ENCODE results near the gene CRYBG1.

CRYBG1 gene

GRCh38 chr6:106533054-106533453 is 172.5 kb downstream of the CRYBG1 start:
- no peak for TF ChIP-seq POLR2A (IDR thresholded peaks at IDR 0.05; ENCODE audit: low read depth, low read length)
- no peak for TF ChIP-seq POLR2AphosphoS5 (IDR thresholded peaks at IDR 0.05; ENCODE audit: low read depth, low read length)
- no peak for TF ChIP-seq PAX5 (IDR thresholded peaks at IDR 0.05; ENCODE audit: insufficient read depth, low read length, severe bottlenecking)
- TF ChIP-seq SPI1 (IDR thresholded peaks at IDR 0.05; ENCODE audit: low read depth, low read length) = no peak
- TF ChIP-seq TAF1 (IDR thresholded peaks at IDR 0.05; ENCODE audit: low read depth, low read length) = no peak
- TF ChIP-seq POU2F2 (IDR thresholded peaks at IDR 0.05; ENCODE audit: low read depth, low read length) = no peak
- no peak for FAIRE-seq
- DNase-seq (ENCODE audit: insufficient read length, low spot score) = no peak

GRCh38 chr6:106534004-106534403 is 173.5 kb downstream of the CRYBG1 start:
- no peak for DNase-seq (ENCODE audit: insufficient read length, low spot score)

GRCh38 chr6:106534564-106534982 is 174.1 kb downstream of the CRYBG1 start:
- TF ChIP-seq SPI1 (IDR thresholded peaks at IDR 0.05; ENCODE audit: low read depth, low read length) = no peak
- no peak for TF ChIP-seq PAX5 (IDR thresholded peaks at IDR 0.05; ENCODE audit: insufficient read depth, low read length, severe bottlenecking)
- TF ChIP-seq POU2F2 (IDR thresholded peaks at IDR 0.05; ENCODE audit: low read depth, low read length) = no peak
- TF ChIP-seq POLR2A (IDR thresholded peaks at IDR 0.05; ENCODE audit: low read depth, low read length) = no peak
- no peak for TF ChIP-seq TAF1 (IDR thresholded peaks at IDR 0.05; ENCODE audit: low read depth, low read length)
- TF ChIP-seq POLR2AphosphoS5 (IDR thresholded peaks at IDR 0.05; ENCODE audit: low read depth, low read length) = no peak
- DNase-seq (ENCODE audit: insufficient read length, low spot score) (no peak), FAIRE-seq (no peak)

More at GRCh38 chr6:106534004-106534403, 173.5 kb downstream of the CRYBG1 start:
- no peak for FAIRE-seq
- TF ChIP-seq TAF1 (IDR thresholded peaks at IDR 0.05; ENCODE audit: low read depth, low read length) (no peak), POU2F2 (IDR thresholded peaks at IDR 0.05; ENCODE audit: low read depth, low read length) (no peak), POLR2AphosphoS5 (IDR thresholded peaks at IDR 0.05; ENCODE audit: low read depth, low read length) (no peak), POLR2A (IDR thresholded peaks at IDR 0.05; ENCODE audit: low read depth, low read length) (no peak)

GRCh38 chr6:106535012-106535411 is 174.5 kb downstream of the CRYBG1 start:
- DNase-seq (ENCODE audit: insufficient read length, low spot score) (no peak), FAIRE-seq (no peak)
- no peak for TF ChIP-seq POU2F2 (IDR thresholded peaks at IDR 0.05; ENCODE audit: low read depth, low read length)
- no peak for TF ChIP-seq TAF1 (IDR thresholded peaks at IDR 0.05; ENCODE audit: low read depth, low read length)
- TF ChIP-seq PAX5 (IDR thresholded peaks at IDR 0.05; ENCODE audit: insufficient read depth, low read length, severe bottlenecking) = no peak
- no peak for TF ChIP-seq SPI1 (IDR thresholded peaks at IDR 0.05; ENCODE audit: low read depth, low read length)
- no peak for TF ChIP-seq POLR2AphosphoS5 (IDR thresholded peaks at IDR 0.05; ENCODE audit: low read depth, low read length)
- no peak for TF ChIP-seq POLR2A (IDR thresholded peaks at IDR 0.05; ENCODE audit: low read depth, low read length)

GRCh38 chr6:106536357-106536756 is 175.8 kb downstream of the CRYBG1 start:
- no peak for FAIRE-seq
- no peak for TF ChIP-seq SPI1 (IDR thresholded peaks at IDR 0.05; ENCODE audit: low read depth, low read length)
- no peak for TF ChIP-seq POLR2AphosphoS5 (IDR thresholded peaks at IDR 0.05; ENCODE audit: low read depth, low read length)
- no peak for TF ChIP-seq POU2F2 (IDR thresholded peaks at IDR 0.05; ENCODE audit: low read depth, low read length)
- no peak for TF ChIP-seq TAF1 (IDR thresholded peaks at IDR 0.05; ENCODE audit: low read depth, low read length)
- DNase-seq (ENCODE audit: insufficient read length, low spot score) = no peak

GRCh38 chr6:106536851-106537250 is 176.3 kb downstream of the CRYBG1 start:
- TF ChIP-seq PAX5 (IDR thresholded peaks at IDR 0.05; ENCODE audit: insufficient read depth, low read length, severe bottlenecking) (no peak), TAF1 (IDR thresholded peaks at IDR 0.05; ENCODE audit: low read depth, low read length) (no peak), POU2F2 (IDR thresholded peaks at IDR 0.05; ENCODE audit: low read depth, low read length) (no peak), POLR2AphosphoS5 (IDR thresholded peaks at IDR 0.05; ENCODE audit: low read depth, low read length) (no peak), SPI1 (IDR thresholded peaks at IDR 0.05; ENCODE audit: low read depth, low read length) (no peak), POLR2A (IDR thresholded peaks at IDR 0.05; ENCODE audit: low read depth, low read length) (no peak)
- DNase-seq (ENCODE audit: insufficient read length, low spot score) (no peak), FAIRE-seq (no peak)

GRCh38 chr6:106537662-106538061 is 177.1 kb downstream of the CRYBG1 start:
- no peak for TF ChIP-seq TAF1 (IDR thresholded peaks at IDR 0.05; ENCODE audit: low read depth, low read length)
- TF ChIP-seq PAX5 (IDR thresholded peaks at IDR 0.05; ENCODE audit: insufficient read depth, low read length, severe bottlenecking) = no peak
- no peak for TF ChIP-seq POU2F2 (IDR thresholded peaks at IDR 0.05; ENCODE audit: low read depth, low read length)
- TF ChIP-seq POLR2AphosphoS5 (IDR thresholded peaks at IDR 0.05; ENCODE audit: low read depth, low read length) = no peak
- no peak for TF ChIP-seq SPI1 (IDR thresholded peaks at IDR 0.05; ENCODE audit: low read depth, low read length)
- TF ChIP-seq POLR2A (IDR thresholded peaks at IDR 0.05; ENCODE audit: low read depth, low read length) = no peak
- FAIRE-seq = no peak
- no peak for DNase-seq (ENCODE audit: insufficient read length, low spot score)

GRCh38 chr6:106538145-106538544 is 177.6 kb downstream of the CRYBG1 start:
- no peak for DNase-seq (ENCODE audit: insufficient read length, low spot score)
- TF ChIP-seq POLR2A (IDR thresholded peaks at IDR 0.05; ENCODE audit: low read depth, low read length) = no peak
- TF ChIP-seq POLR2AphosphoS5 (IDR thresholded peaks at IDR 0.05; ENCODE audit: low read depth, low read length) = no peak
- no peak for TF ChIP-seq POU2F2 (IDR thresholded peaks at IDR 0.05; ENCODE audit: low read depth, low read length)
- no peak for TF ChIP-seq SPI1 (IDR thresholded peaks at IDR 0.05; ENCODE audit: low read depth, low read length)
- no peak for TF ChIP-seq TAF1 (IDR thresholded peaks at IDR 0.05; ENCODE audit: low read depth, low read length)
- no peak for TF ChIP-seq PAX5 (IDR thresholded peaks at IDR 0.05; ENCODE audit: insufficient read depth, low read length, severe bottlenecking)
- FAIRE-seq = no peak

GRCh38 chr6:106539936-106540335 is 179.4 kb downstream of the CRYBG1 start:
- no peak for TF ChIP-seq POLR2AphosphoS5 (IDR thresholded peaks at IDR 0.05; ENCODE audit: low read depth, low read length)
- TF ChIP-seq SPI1 (IDR thresholded peaks at IDR 0.05; ENCODE audit: low read depth, low read length) = no peak
- no peak for TF ChIP-seq PAX5 (IDR thresholded peaks at IDR 0.05; ENCODE audit: insufficient read depth, low read length, severe bottlenecking)
- no peak for TF ChIP-seq POU2F2 (IDR thresholded peaks at IDR 0.05; ENCODE audit: low read depth, low read length)
- no peak for TF ChIP-seq TAF1 (IDR thresholded peaks at IDR 0.05; ENCODE audit: low read depth, low read length)
- no peak for TF ChIP-seq POLR2A (IDR thresholded peaks at IDR 0.05; ENCODE audit: low read depth, low read length)
- FAIRE-seq (no peak), DNase-seq (ENCODE audit: insufficient read length, low spot score) (no peak)

GRCh38 chr6:106540432-106540831 is 179.9 kb downstream of the CRYBG1 start:
- TF ChIP-seq PAX5 (IDR thresholded peaks at IDR 0.05; ENCODE audit: insufficient read depth, low read length, severe bottlenecking) (no peak), POLR2A (IDR thresholded peaks at IDR 0.05; ENCODE audit: low read depth, low read length) (no peak), TAF1 (IDR thresholded peaks at IDR 0.05; ENCODE audit: low read depth, low read length) (no peak)
- DNase-seq (ENCODE audit: insufficient read length, low spot score) (no peak), FAIRE-seq (no peak)
